Fibroblast of peridontal ligament (primary cell): ENCODE results near the gene PLD1.
"Not testable (repeated sequence)": the region's sequence is repeated elsewhere in the genome, so short reads cannot be mapped to it uniquely, and the experiment has no call there.

ENCODE experiments used
- DNase-seq: peaks from one replicate; pipeline ENCODE4 v3.0.0-alpha.2; 2010; ENCODE audit errors: extremely low read depth

PLD1 gene

GRCh38 chr3:171700653-171701052 lies 109.6 kb downstream of the PLD1 start:
- no peak for DNase-seq

GRCh38 chr3:171700157-171700556 lies 110.1 kb downstream of the PLD1 start:
- DNase-seq = no peak

- peak; percentile 71 for DNase-seq
Measured at GRCh38 chr3:171699601-171700000, 110.7 kb downstream of the PLD1 start.

GRCh38 chr3:171696805-171697204 lies 113.5 kb downstream of the PLD1 start:
- no peak for DNase-seq

- DNase-seq = peak; percentile 30
Measured at GRCh38 chr3:171695426-171695825, 114.9 kb downstream of the PLD1 start.

- DNase-seq = no peak
Measured at GRCh38 chr3:171694888-171695287, 115.4 kb downstream of the PLD1 start.

GRCh38 chr3:171692551-171692950 lies 117.7 kb downstream of the PLD1 start:
- DNase-seq = not testable (repeated sequence)

GRCh38 chr3:171691485-171691884 lies 118.8 kb downstream of the PLD1 start:
- no peak for DNase-seq

GRCh38 chr3:171690281-171690680 lies 120.0 kb downstream of the PLD1 start:
- no peak for DNase-seq

GRCh38 chr3:171688593-171688992 lies 121.7 kb downstream of the PLD1 start:
- DNase-seq = no peak

GRCh38 chr3:171688002-171688401 lies 122.3 kb downstream of the PLD1 start:
- DNase-seq = peak; percentile 70

GRCh38 chr3:171687581-171687980 lies 122.7 kb downstream of the PLD1 start:
- DNase-seq = peak; percentile 23

- no peak for DNase-seq
Measured at GRCh38 chr3:171687064-171687463, 123.2 kb downstream of the PLD1 start.

GRCh38 chr3:171685116-171685895 lies 125.0 kb downstream of the PLD1 start:
- no peak for DNase-seq

GRCh38 chr3:171684221-171684620 lies 126.1 kb downstream of the PLD1 start:
- no peak for DNase-seq

GRCh38 chr3:171682743-171683142 lies 127.5 kb downstream of the PLD1 start:
- no peak for DNase-seq

GRCh38 chr3:171680726-171681411 lies 129.4 kb downstream of the PLD1 start:
- no peak for DNase-seq

GRCh38 chr3:171678971-171679492 lies 131.3 kb downstream of the PLD1 start:
- no peak for DNase-seq

- no peak for DNase-seq
Measured at GRCh38 chr3:171677706-171678105, 132.6 kb downstream of the PLD1 start.

GRCh38 chr3:171676601-171677175 lies 133.6 kb downstream of the PLD1 start:
- no peak for DNase-seq

GRCh38 chr3:171673951-171674350 lies 136.3 kb downstream of the PLD1 start:
- no peak for DNase-seq

GRCh38 chr3:171672538-171672937 lies 137.7 kb downstream of the PLD1 start:
- no peak for DNase-seq

GRCh38 chr3:171672124-171672523 lies 138.2 kb downstream of the PLD1 start:
- DNase-seq = no peak
